ENCODE results near the gene NBPF11. TPM values are rescaled to one million over a fixed set of nuclear protein-coding genes. Genes with fewer than 3 reads are reported as not detected.

NBPF11 gene
- total and polyA plus RNA-seq, 2 experiments from 2014 or later: 9.5 to 15.8 TPM

Other genes with a start within 250 kb of the NBPF11 start
- gene GJA8, start 249.5 kb downstream of the NBPF11 start, total RNA-seq: not detected in 2 replicates
- gene GJA8, start 249.5 kb downstream of the NBPF11 start, polyA plus RNA-seq: not detected in 2 replicates
- gene GPR89B, start 223.9 kb downstream of the NBPF11 start, total RNA-seq: 8.6 and 9.4 TPM in 2 replicates
- 18.9 and 22.1 TPM in 2 replicates for gene GPR89B, start 223.9 kb downstream of the NBPF11 start, polyA plus RNA-seq